DOHH2 (cell line): Measurements from ENCODE around the gene NNT.

ENCODE experiments used
- EZH2phosphoT487 ChIP-seq: fragments of 200-600 bp; sonication (generic); IDR thresholded peaks from 2 replicates; pipeline ENCODE4 v1.6.1; 2017; ENCODE audit warnings: borderline replicate concordance, mild to moderate bottlenecking, antibody characterized with exemption, low read length, moderate library complexity, mixed read lengths
- TF ChIP-seq, protein P1 (sequence below): fragments of 200-600 bp; sonication (generic); IDR thresholded peaks from one replicate; pipeline ENCODE4 v1.5.1; 2014; ENCODE audit warnings: antibody characterized with exemption, mild to moderate bottlenecking, low read depth, low read length; ENCODE audit not compliant: poor library complexity, severe bottlenecking

GRCh38 chr5:43606351-43606750 is 3.4 kb downstream of the NNT start:
- TF ChIP-seq, protein P1, sequence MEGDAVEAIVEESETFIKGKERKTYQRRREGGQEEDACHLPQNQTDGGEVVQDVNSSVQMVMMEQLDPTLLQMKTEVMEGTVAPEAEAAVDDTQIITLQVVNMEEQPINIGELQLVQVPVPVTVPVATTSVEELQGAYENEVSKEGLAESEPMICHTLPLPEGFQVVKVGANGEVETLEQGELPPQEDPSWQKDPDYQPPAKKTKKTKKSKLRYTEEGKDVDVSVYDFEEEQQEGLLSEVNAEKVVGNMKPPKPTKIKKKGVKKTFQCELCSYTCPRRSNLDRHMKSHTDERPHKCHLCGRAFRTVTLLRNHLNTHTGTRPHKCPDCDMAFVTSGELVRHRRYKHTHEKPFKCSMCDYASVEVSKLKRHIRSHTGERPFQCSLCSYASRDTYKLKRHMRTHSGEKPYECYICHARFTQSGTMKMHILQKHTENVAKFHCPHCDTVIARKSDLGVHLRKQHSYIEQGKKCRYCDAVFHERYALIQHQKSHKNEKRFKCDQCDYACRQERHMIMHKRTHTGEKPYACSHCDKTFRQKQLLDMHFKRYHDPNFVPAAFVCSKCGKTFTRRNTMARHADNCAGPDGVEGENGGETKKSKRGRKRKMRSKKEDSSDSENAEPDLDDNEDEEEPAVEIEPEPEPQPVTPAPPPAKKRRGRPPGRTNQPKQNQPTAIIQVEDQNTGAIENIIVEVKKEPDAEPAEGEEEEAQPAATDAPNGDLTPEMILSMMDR, result no peak
- no peak for TF ChIP-seq EZH2phosphoT487
